ENCODE results near the gene SHC4.

- TF ChIP-seq CTCF (IDR thresholded peaks at IDR 0.05 in 2 of 3, conservative IDR thresholded peaks at IDR 0.05 in 1 of 3; ENCODE audit: insufficient read depth in 2 of 3, low read depth in 1 of 3, low read length in 3 of 3) (no peak), FOSL1 (tag; conservative IDR thresholded peaks at IDR 0.05) (no peak), RCOR1 (IDR thresholded peaks at IDR 0.05; ENCODE audit: borderline replicate concordance in 1 of 2, low read depth in 2 of 2, low read length in 2 of 2) (no peak), JUND (IDR thresholded peaks at IDR 0.05; ENCODE audit: borderline replicate concordance, low read depth, low read length) (no peak), JUND (tag; IDR thresholded peaks at IDR 0.05; ENCODE audit: borderline replicate concordance, low read depth, low read length) (no peak), PTRF (tag; IDR thresholded peaks at IDR 0.05) (no peak)
Measured at GRCh38 chr15:48775546-48775945, 188.2 kb downstream of the SHC4 start.

Data from K562 (cell line).